MCF 10A (cell line): Measurements from ENCODE around the gene BCL2. TPM values are rescaled to one million over a fixed set of nuclear protein-coding genes. Genes with fewer than 3 reads are reported as not detected.

Experiments used
- BruUV-seq: library from RNA; stranded (reverse); fragments of 400-500 nt; replicated peaks from 2 replicates; lab custom pipeline; 2021; lab: Mats Ljungman, UMichigan
- CTCF ChIA-PET: fragments of 300-600 bp; sonication (Branson Sonifier 250); formaldehyde crosslinking; extraction: SDS; loops from one replicate; lab custom pipeline; 2021; ENCODE audit warnings: antibody characterized with exemption, inconsistent platforms; lab: Yijun Ruan, JAX
- POLR2A ChIA-PET: fragments of 300-600, 350-650 bp; sonication (Branson Sonifier 250); formaldehyde crosslinking; extraction: SDS; loops from one replicate; lab custom pipeline; 2020; ENCODE audit warnings: antibody characterized with exemption, inconsistent platforms; lab: Yijun Ruan, JAX
- DNase-seq: peaks from one replicate; pipeline ENCODE4 v3.0.0-alpha.2; 2018; ENCODE audit not compliant: unreplicated experiment
- H3K27ac Mint-ChIP-seq: one replicate; pipeline ENCODE4 v1.8.0; 2022; ENCODE audit warnings: mild to moderate bottlenecking, low read depth, mixed read lengths; ENCODE audit not compliant: unreplicated experiment
- H3K27me3 Mint-ChIP-seq: one replicate; pipeline ENCODE4 v1.8.0; 2022; ENCODE audit warnings: mixed read lengths; ENCODE audit not compliant: insufficient read depth, unreplicated experiment
- H3K36me3 Mint-ChIP-seq: one replicate; pipeline ENCODE4 v1.8.0; 2022; ENCODE audit warnings: mild to moderate bottlenecking, moderate library complexity, mixed read lengths; ENCODE audit not compliant: insufficient read depth, unreplicated experiment
- H3K4me1 Mint-ChIP-seq: one replicate; pipeline ENCODE4 v1.8.0; 2022; ENCODE audit warnings: mixed read lengths; ENCODE audit not compliant: insufficient read depth, unreplicated experiment
- H3K4me3 Mint-ChIP-seq: one replicate; pipeline ENCODE4 v1.8.0; 2022; ENCODE audit warnings: mild to moderate bottlenecking, moderate library complexity, mixed read lengths; ENCODE audit not compliant: unreplicated experiment
- H3K9me3 Mint-ChIP-seq: one replicate; pipeline ENCODE4 v1.8.0; 2022; ENCODE audit warnings: mixed read lengths; ENCODE audit not compliant: unreplicated experiment
- intact Hi-C: fragments of 100-400 bp; cut with micrococcal nuclease; formaldehyde crosslinking; loops from 2 replicates; pipeline ENCODE4 v1.14.1; 2022
- total RNA-seq: library from RNA; stranded (reverse); gene quantifications from 2 replicates; pipeline ENCODE4 v1.2.3, GENCODE V29; 2022
- TF ChIP-seq, protein P1 (sequence below): fragments of 200-600 bp; IDR thresholded peaks from one replicate; pipeline ENCODE4 v1.8.0; 2022; ENCODE audit warnings: antibody characterized with exemption, mild to moderate bottlenecking; ENCODE audit not compliant: unreplicated experiment

BCL2 gene
- total RNA-seq, 1 experiment from 2014 or later = 3.0 TPM

- no TSS peak for BruUV-seq
- H3K4me3 Mint-ChIP-seq = no peak overlapping the region
These were observed 180.9 kb downstream of the BCL2 start for GRCh38 chr18:63138436-63139340.

DNA sequence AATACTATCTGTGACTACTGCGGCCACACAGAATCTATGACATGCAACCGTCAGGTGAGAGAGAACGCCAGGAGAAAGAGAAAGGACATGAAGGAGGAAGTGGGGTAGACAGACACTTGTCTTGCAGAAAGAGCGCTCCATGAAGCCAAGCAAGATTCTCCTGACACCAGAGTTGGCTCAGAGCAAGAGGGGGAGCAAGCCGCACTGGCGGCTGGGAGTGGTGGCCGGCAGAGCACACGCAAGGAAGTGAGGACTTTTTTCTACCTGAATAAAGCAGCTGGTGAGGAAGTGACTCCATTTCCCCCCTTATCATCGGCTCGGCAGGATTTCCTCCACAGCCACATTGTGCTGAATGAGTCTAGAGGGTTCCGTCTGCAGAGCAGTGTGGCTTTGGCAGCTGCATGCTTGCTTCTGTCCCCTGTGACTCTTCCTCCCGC lies 181.6 kb downstream of the BCL2 start:
- Mint-ChIP-seq H3K36me3 (no peaks in the 10 kb centered on the region), H3K27ac (no peak overlapping the region), H3K4me1 (no peaks in the 10 kb centered on the region), H3K9me3 (no peaks in the 10 kb centered on the region), H3K27me3 (peaks cover 22% of the 10 kb centered on the region), H3K4me3 (no peak overlapping the region)
- ChIA-PET POLR2A (no interaction called here), CTCF (interaction anchor here (0.7 to 1.0 kb wide), 2 partner anchors 14 to 185 kb away, joined by 3 to 4 read pairs; no protein-coding TSS in a partner anchor)
- intact Hi-C loops = no loop called here
- BruUV-seq = no TSS peak
- TF ChIP-seq, protein P1, sequence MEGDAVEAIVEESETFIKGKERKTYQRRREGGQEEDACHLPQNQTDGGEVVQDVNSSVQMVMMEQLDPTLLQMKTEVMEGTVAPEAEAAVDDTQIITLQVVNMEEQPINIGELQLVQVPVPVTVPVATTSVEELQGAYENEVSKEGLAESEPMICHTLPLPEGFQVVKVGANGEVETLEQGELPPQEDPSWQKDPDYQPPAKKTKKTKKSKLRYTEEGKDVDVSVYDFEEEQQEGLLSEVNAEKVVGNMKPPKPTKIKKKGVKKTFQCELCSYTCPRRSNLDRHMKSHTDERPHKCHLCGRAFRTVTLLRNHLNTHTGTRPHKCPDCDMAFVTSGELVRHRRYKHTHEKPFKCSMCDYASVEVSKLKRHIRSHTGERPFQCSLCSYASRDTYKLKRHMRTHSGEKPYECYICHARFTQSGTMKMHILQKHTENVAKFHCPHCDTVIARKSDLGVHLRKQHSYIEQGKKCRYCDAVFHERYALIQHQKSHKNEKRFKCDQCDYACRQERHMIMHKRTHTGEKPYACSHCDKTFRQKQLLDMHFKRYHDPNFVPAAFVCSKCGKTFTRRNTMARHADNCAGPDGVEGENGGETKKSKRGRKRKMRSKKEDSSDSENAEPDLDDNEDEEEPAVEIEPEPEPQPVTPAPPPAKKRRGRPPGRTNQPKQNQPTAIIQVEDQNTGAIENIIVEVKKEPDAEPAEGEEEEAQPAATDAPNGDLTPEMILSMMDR = no peak
- no peak for DNase-seq

More at GRCh38 chr18:63138436-63139340, 180.9 kb downstream of the BCL2 start:
- peaks cover 22% of the 10 kb centered on the region for H3K27me3 Mint-ChIP-seq
- POLR2A ChIA-PET = interaction anchor here (0.7 to 1.3 kb wide), 2 partner anchors 9 to 13 kb away, joined by 3 to 6 read pairs; no protein-coding TSS in a partner anchor
- H3K36me3 Mint-ChIP-seq = no peaks in the 10 kb centered on the region
- H3K9me3 Mint-ChIP-seq = no peaks in the 10 kb centered on the region
- H3K27ac Mint-ChIP-seq = no peak overlapping the region
- intact Hi-C loops = no loop called here
- TF ChIP-seq, protein P1 = no peak
- no peaks in the 10 kb centered on the region for H3K4me1 Mint-ChIP-seq
- DNase-seq = no peak
- CTCF ChIA-PET = interaction anchor here (0.7 to 1.5 kb wide), 3 partner anchors 15 to 184 kb away, joined by 3 to 4 read pairs (median 4); no protein-coding TSS in a partner anchor

GRCh38 chr18:63135101-63135500 lies 184.5 kb downstream of the BCL2 start:
- TF ChIP-seq, protein P1 = no peak
- H3K9me3 Mint-ChIP-seq = no peaks in the 10 kb centered on the region
- H3K36me3 Mint-ChIP-seq = no peaks in the 10 kb centered on the region
- no peaks in the 10 kb centered on the region for H3K4me1 Mint-ChIP-seq
- POLR2A ChIA-PET = interaction anchor here (0.8 kb wide), 1 partner anchor 172 kb away, joined by 3 read pairs; no protein-coding TSS in a partner anchor
- intact Hi-C loops = no loop called here
- BruUV-seq = no TSS peak
- DNase-seq = peak; percentile 75
- no peak overlapping the region for H3K27ac Mint-ChIP-seq
- no peak overlapping the region for H3K4me3 Mint-ChIP-seq
- CTCF ChIA-PET = interaction anchor here (0.6 to 2.4 kb wide), 10 partner anchors 8 to 304 kb away, joined by 3 to 18 read pairs (median 5); no protein-coding TSS in a partner anchor
- H3K27me3 Mint-ChIP-seq = peaks cover 22% of the 10 kb centered on the region

DNA sequence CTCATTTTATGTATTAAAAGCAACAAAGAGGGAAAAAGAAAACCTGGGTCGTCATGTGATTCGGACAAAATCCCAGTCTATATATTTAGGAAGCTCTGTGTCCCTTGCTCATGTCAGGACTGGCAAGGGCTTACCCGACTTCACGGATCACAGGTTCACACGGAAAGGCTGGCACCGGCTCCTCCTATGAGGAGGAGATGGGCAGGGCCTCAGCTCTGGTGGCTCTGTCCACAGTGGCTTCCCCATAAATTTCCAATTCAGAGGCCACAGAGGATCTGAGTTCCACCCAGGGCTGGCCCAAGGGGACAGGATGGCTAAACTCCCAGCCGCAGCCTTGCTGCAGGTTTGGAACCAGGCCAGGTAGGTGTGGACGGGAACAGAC lies 186.8 kb downstream of the BCL2 start:
- POLR2A ChIA-PET = interaction anchor here (0.9 to 1.5 kb wide), 2 partner anchors 190 to 306 kb away, joined by 4 to 15 read pairs; no protein-coding TSS in a partner anchor
- Mint-ChIP-seq H3K9me3 (no peaks in the 10 kb centered on the region), H3K4me3 (no peak overlapping the region), H3K27me3 (peaks cover 22% of the 10 kb centered on the region), H3K4me1 (no peaks in the 10 kb centered on the region), H3K27ac (no peak overlapping the region), H3K36me3 (no peaks in the 10 kb centered on the region)
- BruUV-seq = no TSS peak
- CTCF ChIA-PET = interaction anchor here (0.6 to 4.0 kb wide), 17 partner anchors 10 to 348 kb away, joined by 3 to 34 read pairs (median 6); partner anchors contain the start of gene BCL2
- intact Hi-C loops = no loop called here
- TF ChIP-seq, protein P1 = no peak
- no peak for DNase-seq
